ENCODE measurements around the gene TNFRSF14. TPM values are rescaled to one million over a fixed set of nuclear protein-coding genes. Genes with fewer than 3 reads are reported as not detected.

The TNFRSF14 gene
- total RNA-seq, 1 donor from 2014 or later = 6.5 TPM

DNA sequence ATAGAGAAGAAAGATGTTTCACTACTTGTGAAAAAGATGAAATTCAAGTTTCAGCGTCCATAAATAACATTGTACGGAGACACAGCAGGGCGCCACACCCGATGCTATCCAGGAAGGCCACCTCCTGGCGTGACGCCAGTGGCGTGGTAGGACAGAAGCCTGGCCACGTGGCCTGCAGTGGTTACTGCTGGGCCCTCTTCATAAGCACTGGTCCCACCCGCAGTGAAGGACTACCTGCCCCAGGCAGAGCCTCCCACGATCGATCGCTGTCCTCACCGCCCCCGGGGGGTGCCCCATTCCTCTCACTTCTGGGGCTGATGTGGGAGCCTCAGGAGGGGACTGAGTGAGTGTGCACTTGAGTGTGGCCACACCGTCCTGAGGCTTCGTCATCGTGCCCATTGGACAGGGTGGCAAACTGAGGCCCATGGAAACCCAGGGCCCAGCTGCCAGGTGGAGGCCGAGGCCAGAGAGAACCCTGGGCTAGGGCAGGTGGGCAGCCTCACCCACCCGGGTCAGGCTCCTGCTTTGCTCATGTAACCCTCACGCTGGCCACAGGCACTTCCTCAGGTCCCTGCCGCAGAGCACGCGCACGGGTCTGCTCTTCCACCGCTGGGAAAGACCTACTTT is 14.4 kb upstream of the TNFRSF14 start:
- H3K36me3 Mint-ChIP-seq (ENCODE audit: unreplicated experiment) = no peaks in the 10 kb centered on the region
- DNase-seq (ENCODE audit: extremely low spot score, unreplicated experiment) = no peak
- H3K27me3 Mint-ChIP-seq (ENCODE audit: unreplicated experiment) = no peaks in the 10 kb centered on the region
- H3K4me3 Mint-ChIP-seq (ENCODE audit: unreplicated experiment) = no peak overlapping the region
- TF ChIP-seq CTCF (IDR thresholded peaks at IDR 0.05) = no peak
- peaks cover 34% of the 10 kb centered on the region for H3K4me1 Mint-ChIP-seq (ENCODE audit: unreplicated experiment)
- H3K27ac Mint-ChIP-seq (ENCODE audit: unreplicated experiment) = no peak overlapping the region
- no peaks in the 10 kb centered on the region for H3K9me3 Mint-ChIP-seq (ENCODE audit: unreplicated experiment)

GRCh38 chr1:2542246-2542915 is 13.8 kb upstream of the TNFRSF14 start:
- Mint-ChIP-seq H3K4me1 (ENCODE audit: unreplicated experiment) (peaks cover 38% of the 10 kb centered on the region), H3K27me3 (ENCODE audit: unreplicated experiment) (no peaks in the 10 kb centered on the region), H3K36me3 (ENCODE audit: unreplicated experiment) (no peaks in the 10 kb centered on the region), H3K4me3 (ENCODE audit: unreplicated experiment) (no peak overlapping the region), H3K9me3 (ENCODE audit: unreplicated experiment) (no peaks in the 10 kb centered on the region), H3K27ac (ENCODE audit: unreplicated experiment) (no peak overlapping the region)
- TF ChIP-seq CTCF (IDR thresholded peaks at IDR 0.05) = no peak
- no peak for DNase-seq (ENCODE audit: extremely low spot score, unreplicated experiment)

- Mint-ChIP-seq H3K36me3 (ENCODE audit: unreplicated experiment) (no peaks in the 10 kb centered on the region), H3K27ac (ENCODE audit: unreplicated experiment) (peak overlapping the region; percentile 34), H3K4me3 (ENCODE audit: unreplicated experiment) (no peak overlapping the region), H3K4me1 (ENCODE audit: unreplicated experiment) (peaks cover 42% of the 10 kb centered on the region), H3K27me3 (ENCODE audit: unreplicated experiment) (no peaks in the 10 kb centered on the region), H3K9me3 (ENCODE audit: unreplicated experiment) (no peaks in the 10 kb centered on the region)
- TF ChIP-seq CTCF (IDR thresholded peaks at IDR 0.05) = no peak
- no peak for DNase-seq (ENCODE audit: extremely low spot score, unreplicated experiment)
These were observed 12.6 kb upstream of the TNFRSF14 start for GRCh38 chr1:2543543-2544092.

DNA sequence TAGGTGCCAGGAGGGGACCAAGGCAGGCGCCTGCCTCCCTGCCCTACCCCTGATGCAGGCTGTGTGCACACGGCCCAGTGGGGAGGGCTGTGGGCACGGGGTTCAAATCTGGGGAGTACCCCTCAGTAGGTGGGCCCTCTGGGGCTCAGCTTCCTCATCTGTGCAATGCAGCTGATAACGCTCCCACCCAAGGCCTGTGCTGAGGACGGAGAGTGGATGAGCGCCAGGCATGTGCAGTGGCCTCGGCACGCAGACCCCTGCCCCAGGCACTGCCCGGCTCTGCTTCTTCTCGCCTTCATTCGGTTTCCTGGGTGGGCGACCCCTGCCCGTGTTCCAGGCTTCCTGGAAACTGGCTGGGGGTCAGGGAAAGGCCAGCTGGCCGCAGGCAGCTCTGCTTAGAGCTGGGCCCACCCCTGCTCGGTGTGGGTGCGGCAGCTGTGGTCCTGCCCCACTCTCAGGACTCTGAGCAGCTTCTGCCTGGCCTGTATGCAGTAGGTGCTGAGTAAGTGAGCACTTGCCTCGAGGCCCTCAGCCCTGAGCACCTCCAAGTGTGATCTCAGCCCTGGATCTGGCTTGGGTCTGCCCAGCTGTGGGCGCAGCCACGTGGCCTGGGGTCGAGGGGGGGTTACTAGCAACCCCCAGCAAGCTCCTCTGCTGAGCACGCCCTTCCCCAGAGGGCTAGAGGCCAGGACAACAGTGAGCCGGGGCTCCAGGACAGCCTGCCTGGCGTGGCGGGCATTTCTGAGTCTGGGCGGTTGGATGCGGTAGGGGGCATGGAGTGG is 11.9 kb upstream of the TNFRSF14 start:
- no peaks in the 10 kb centered on the region for H3K27me3 Mint-ChIP-seq (ENCODE audit: unreplicated experiment)
- DNase-seq (ENCODE audit: extremely low spot score, unreplicated experiment) = no peak
- H3K4me3 Mint-ChIP-seq (ENCODE audit: unreplicated experiment) = no peak overlapping the region
- no peak for TF ChIP-seq CTCF (IDR thresholded peaks at IDR 0.05)
- H3K27ac Mint-ChIP-seq (ENCODE audit: unreplicated experiment) = peak overlapping the region; percentile 34
- H3K36me3 Mint-ChIP-seq (ENCODE audit: unreplicated experiment) = no peaks in the 10 kb centered on the region
- H3K4me1 Mint-ChIP-seq (ENCODE audit: unreplicated experiment) = peaks cover 42% of the 10 kb centered on the region
- H3K9me3 Mint-ChIP-seq (ENCODE audit: unreplicated experiment) = no peaks in the 10 kb centered on the region
